ENCODE data around the gene COL1A1.

Gene COL1A1

GRCh38 chr17:50170662-50171370 lies 30.6 kb downstream of the COL1A1 start:
- no peak for DNase-seq

GRCh38 chr17:50169881-50170459 lies 31.5 kb downstream of the COL1A1 start:
- no peak for DNase-seq

- DNase-seq, result peak; percentile 77
Observed at GRCh38 chr17:50169121-50169764, 32.2 kb downstream of the COL1A1 start.

GRCh38 chr17:50168319-50168718 lies 33.1 kb downstream of the COL1A1 start:
- no peak for DNase-seq

GRCh38 chr17:50167371-50167770 lies 34.1 kb downstream of the COL1A1 start:
- DNase-seq, result no peak

- no peak for DNase-seq
Observed at GRCh38 chr17:50166518-50167181, 34.8 kb downstream of the COL1A1 start.

- DNase-seq, result no peak
Observed at GRCh38 chr17:50165867-50166517, 35.4 kb downstream of the COL1A1 start, which contains the start of gene SGCA. Gene SGCA (plus strand): TSS chr17:50166005. CDS start chr17:50166041, 36 bp downstream.

- DNase-seq, result no peak
Observed at GRCh38 chr17:50165466-50165865, 36.0 kb downstream of the COL1A1 start.

- no peak for DNase-seq
Observed at GRCh38 chr17:50165066-50165465, 36.4 kb downstream of the COL1A1 start.

GRCh38 chr17:50164697-50164988 lies 36.8 kb downstream of the COL1A1 start:
- no peak for DNase-seq

- no peak for DNase-seq
Observed at GRCh38 chr17:50163843-50164696, 37.4 kb downstream of the COL1A1 start.

- no peak for DNase-seq
Observed at GRCh38 chr17:50162466-50163254, 38.8 kb downstream of the COL1A1 start.

- no peak for DNase-seq
Observed at GRCh38 chr17:50161911-50162288, 39.5 kb downstream of the COL1A1 start.

GRCh38 chr17:50161023-50161910 lies 40.2 kb downstream of the COL1A1 start:
- DNase-seq, result peak; percentile 99

GRCh38 chr17:50157891-50158290 lies 43.5 kb downstream of the COL1A1 start:
- no peak for DNase-seq

- no peak for DNase-seq
Observed at GRCh38 chr17:50155115-50155819, 46.2 kb downstream of the COL1A1 start.

- DNase-seq, result no peak
Observed at GRCh38 chr17:50154604-50155003, 46.8 kb downstream of the COL1A1 start.

GRCh38 chr17:50153650-50154575 lies 47.5 kb downstream of the COL1A1 start:
- no peak for DNase-seq

- no peak for DNase-seq
Observed at GRCh38 chr17:50152736-50153135, 48.7 kb downstream of the COL1A1 start.

Measured in activated CD8-positive, alpha-beta memory T cell treated with anti-CD3 and anti-CD28 coated beads, Interleukin-2, amount 50 U/mL, for 48 hours (primary cell).